UCSD-AML1 (cell line): ENCODE data around the gene AGAP1.

Experiments
- DNase-seq: peaks from one replicate; lab custom pipeline; 2025; ENCODE audit not compliant: unreplicated experiment; lab: John Stamatoyannopoulos, UW

AGAP1 gene

GRCh38 chr2:235703711-235704295, 210.0 kb downstream of the AGAP1 start:
- DNase-seq = no peak

GRCh38 chr2:235705296-235705695, 211.5 kb downstream of the AGAP1 start:
- no peak for DNase-seq

- no peak for DNase-seq
Measured at GRCh38 chr2:235706506-235706905, 212.7 kb downstream of the AGAP1 start.

- no peak for DNase-seq
Measured at GRCh38 chr2:235707411-235708096, 213.7 kb downstream of the AGAP1 start.

GRCh38 chr2:235709124-235709813, 215.4 kb downstream of the AGAP1 start:
- DNase-seq = no peak

- DNase-seq = no peak
Measured at GRCh38 chr2:235709969-235710879, 216.4 kb downstream of the AGAP1 start.

GRCh38 chr2:235710933-235711332, 217.1 kb downstream of the AGAP1 start:
- no peak for DNase-seq

- no peak for DNase-seq
Measured at GRCh38 chr2:235711527-235711926, 217.7 kb downstream of the AGAP1 start.

GRCh38 chr2:235712176-235712575, 218.3 kb downstream of the AGAP1 start:
- no peak for DNase-seq

- no peak for DNase-seq
Measured at GRCh38 chr2:235713189-235713588, 219.3 kb downstream of the AGAP1 start.

- no peak for DNase-seq
Measured at GRCh38 chr2:235715601-235716000, 221.8 kb downstream of the AGAP1 start.

- DNase-seq = no peak
Measured at GRCh38 chr2:235716875-235717496, 223.1 kb downstream of the AGAP1 start.

GRCh38 chr2:235719146-235719942, 225.5 kb downstream of the AGAP1 start:
- DNase-seq = no peak

- DNase-seq = no peak
Measured at GRCh38 chr2:235721625-235722024, 227.8 kb downstream of the AGAP1 start.

- no peak for DNase-seq
Measured at GRCh38 chr2:235722869-235723268, 229.0 kb downstream of the AGAP1 start.

- DNase-seq = no peak
Measured at GRCh38 chr2:235723371-235723770, 229.5 kb downstream of the AGAP1 start.

- no peak for DNase-seq
Measured at GRCh38 chr2:235723811-235724465, 230.1 kb downstream of the AGAP1 start.

- no peak for DNase-seq
Measured at GRCh38 chr2:235725016-235725489, 231.2 kb downstream of the AGAP1 start.

- DNase-seq = no peak
Measured at GRCh38 chr2:235725841-235726240, 232.0 kb downstream of the AGAP1 start.
